Measurements from ENCODE around the gene MITF. TPM values are rescaled to one million over a fixed set of nuclear protein-coding genes. Genes with fewer than 3 reads are reported as not detected.

MITF gene
- total RNA-seq, 1 donor from 2014 or later: 6.0 TPM

GRCh38 chr3:69948246-69948862, 209.1 kb downstream of the MITF start:
- peak; percentile 21 for DNase-seq (ENCODE audit: low read depth)
- Histone ChIP-seq H3K79me2 (ENCODE audit: insufficient read depth, low read length) (no peaks in the 10 kb centered on the region), H3K9ac (ENCODE audit: low read length) (no peak overlapping the region), H3K4me3 (ENCODE audit: insufficient read depth, low read depth, low read length) (no peak overlapping the region), H2AFZ (ENCODE audit: low read depth, low read length) (no peak overlapping the region), H3K27ac (ENCODE audit: low read depth, low read length) (no peak overlapping the region), H3K4me2 (ENCODE audit: low read length) (no peak overlapping the region), H3K4me1 (ENCODE audit: insufficient read depth, low read length) (no peaks in the 10 kb centered on the region), H3K36me3 (ENCODE audit: insufficient read depth, low read length) (no peaks in the 10 kb centered on the region), H3K27me3 (ENCODE audit: insufficient read depth, low read length) (no peaks in the 10 kb centered on the region), H4K20me1 (ENCODE audit: insufficient read depth, low read length) (no peaks in the 10 kb centered on the region), H3K9me3 (ENCODE audit: insufficient read depth, low read depth, low read length) (no peaks in the 10 kb centered on the region)
- H3K9me3 Mint-ChIP-seq (ENCODE audit: unreplicated experiment): no peaks in the 10 kb centered on the region
- H3K27ac Mint-ChIP-seq (ENCODE audit: unreplicated experiment): no peak overlapping the region
- H3K4me1 Mint-ChIP-seq (ENCODE audit: low read depth, unreplicated experiment): no peaks in the 10 kb centered on the region
- H3K36me3 Mint-ChIP-seq (ENCODE audit: low read depth, unreplicated experiment): peaks cover 4% of the 10 kb centered on the region
- FAIRE-seq: no peak
- no peak overlapping the region for H3K4me3 Mint-ChIP-seq (ENCODE audit: unreplicated experiment)
- no peaks in the 10 kb centered on the region for H3K27me3 Mint-ChIP-seq (ENCODE audit: low read depth, unreplicated experiment)
- peak; percentile 53 for TF ChIP-seq CTCF (IDR thresholded peaks at IDR 0.05; ENCODE audit: insufficient read depth, low read depth, low read length)
- no peak for TF ChIP-seq EZH2 (IDR thresholded peaks at IDR 0.05; ENCODE audit: insufficient read depth, low read length)

GRCh38 chr3:69951616-69952015, 212.4 kb downstream of the MITF start:
- Histone ChIP-seq H3K9ac (ENCODE audit: low read length) (no peak overlapping the region), H3K4me2 (ENCODE audit: low read length) (no peak overlapping the region), H2AFZ (ENCODE audit: low read depth, low read length) (no peak overlapping the region), H4K20me1 (ENCODE audit: insufficient read depth, low read length) (no peaks in the 10 kb centered on the region), H3K36me3 (ENCODE audit: insufficient read depth, low read length) (no peaks in the 10 kb centered on the region), H3K79me2 (ENCODE audit: insufficient read depth, low read length) (no peaks in the 10 kb centered on the region), H3K27me3 (ENCODE audit: insufficient read depth, low read length) (no peaks in the 10 kb centered on the region), H3K4me3 (ENCODE audit: insufficient read depth, low read depth, low read length) (no peak overlapping the region), H3K4me1 (ENCODE audit: insufficient read depth, low read length) (no peaks in the 10 kb centered on the region), H3K9me3 (ENCODE audit: insufficient read depth, low read depth, low read length) (no peaks in the 10 kb centered on the region), H3K27ac (ENCODE audit: low read depth, low read length) (no peak overlapping the region)
- Mint-ChIP-seq H3K9me3 (ENCODE audit: unreplicated experiment) (no peaks in the 10 kb centered on the region), H3K36me3 (ENCODE audit: low read depth, unreplicated experiment) (no peaks in the 10 kb centered on the region), H3K27ac (ENCODE audit: unreplicated experiment) (no peak overlapping the region), H3K4me1 (ENCODE audit: low read depth, unreplicated experiment) (no peaks in the 10 kb centered on the region), H3K27me3 (ENCODE audit: low read depth, unreplicated experiment) (no peaks in the 10 kb centered on the region), H3K4me3 (ENCODE audit: unreplicated experiment) (no peak overlapping the region)
- FAIRE-seq (no peak), DNase-seq (ENCODE audit: low read depth) (no peak)
- TF ChIP-seq CTCF (IDR thresholded peaks at IDR 0.05; ENCODE audit: insufficient read depth, low read depth, low read length) (no peak), EZH2 (IDR thresholded peaks at IDR 0.05; ENCODE audit: insufficient read depth, low read length) (no peak)

GRCh38 chr3:69959581-69959980, 220.3 kb downstream of the MITF start:
- Histone ChIP-seq H3K27ac (ENCODE audit: low read depth, low read length) (no peak overlapping the region), H3K9ac (ENCODE audit: low read length) (no peak overlapping the region), H3K4me1 (ENCODE audit: insufficient read depth, low read length) (no peaks in the 10 kb centered on the region), H3K79me2 (ENCODE audit: insufficient read depth, low read length) (no peaks in the 10 kb centered on the region), H3K36me3 (ENCODE audit: insufficient read depth, low read length) (no peaks in the 10 kb centered on the region), H3K4me3 (ENCODE audit: insufficient read depth, low read depth, low read length) (no peak overlapping the region), H4K20me1 (ENCODE audit: insufficient read depth, low read length) (no peaks in the 10 kb centered on the region), H2AFZ (ENCODE audit: low read depth, low read length) (no peak overlapping the region), H3K27me3 (ENCODE audit: insufficient read depth, low read length) (no peaks in the 10 kb centered on the region), H3K9me3 (ENCODE audit: insufficient read depth, low read depth, low read length) (no peaks in the 10 kb centered on the region), H3K4me2 (ENCODE audit: low read length) (no peak overlapping the region)
- TF ChIP-seq CTCF (IDR thresholded peaks at IDR 0.05; ENCODE audit: insufficient read depth, low read depth, low read length) (no peak), EZH2 (IDR thresholded peaks at IDR 0.05; ENCODE audit: insufficient read depth, low read length) (no peak)
- Mint-ChIP-seq H3K36me3 (ENCODE audit: low read depth, unreplicated experiment) (no peaks in the 10 kb centered on the region), H3K27me3 (ENCODE audit: low read depth, unreplicated experiment) (no peaks in the 10 kb centered on the region), H3K27ac (ENCODE audit: unreplicated experiment) (no peak overlapping the region), H3K9me3 (ENCODE audit: unreplicated experiment) (no peaks in the 10 kb centered on the region), H3K4me3 (ENCODE audit: unreplicated experiment) (no peak overlapping the region), H3K4me1 (ENCODE audit: low read depth, unreplicated experiment) (peaks cover 9% of the 10 kb centered on the region)
- DNase-seq (ENCODE audit: low read depth) (no peak), FAIRE-seq (no peak)
